HepG2 (cell line): ENCODE measurements around the gene TOMM20. TPM values are rescaled to one million over a fixed set of nuclear protein-coding genes. Genes with fewer than 3 reads are reported as not detected.
A peak's percentile ranks its signal among the peaks of the same experiment; 100 is the strongest.

Source experiments
- AHR ChIP-seq: IDR thresholded peaks from 2 replicates; pipeline ENCODE4 v1.6.1; 2018; ENCODE audit warnings: missing genetic modification reagents, missing compliant biosample characterization
- BRCA1 ChIP-seq: sonication (generic); formaldehyde crosslinking; IDR thresholded peaks from 2 replicates; pipeline ENCODE4 v1.4.0; 2020; ENCODE audit warnings: missing genetic modification reagents
- CREB1 ChIP-seq, 2 experiments: fragments of 450-650 bp in 1 of 2; IDR thresholded peaks; 2 replicates each; pipeline ENCODE4 v1.6.1; 2016 to 2017; ENCODE audit warnings: control low read depth in 1 of 2, mild to moderate bottlenecking in 1 of 2, missing compliant biosample characterization in 1 of 2, missing genetic modification characterization in 1 of 2
- ELF1 ChIP-seq: sonication (generic); formaldehyde crosslinking; IDR thresholded peaks from 2 replicates; pipeline ENCODE4 v1.4.0; 2020; ENCODE audit warnings: missing genetic modification reagents
- IRX3 ChIP-seq: sonication (generic); formaldehyde crosslinking; IDR thresholded peaks from 2 replicates; pipeline ENCODE4 v1.8.1; 2023; ENCODE audit warnings: mild to moderate bottlenecking, low read depth, missing genetic modification reagents, borderline replicate concordance
- RAD21 ChIP-seq: fragments of 450-650 bp; formaldehyde crosslinking; IDR thresholded peaks from 2 replicates; pipeline ENCODE4 v1.5.0; 2020; ENCODE audit warnings: mild to moderate bottlenecking
- RXRB ChIP-seq: IDR thresholded peaks from 2 replicates; pipeline ENCODE4 v1.6.1; 2016; ENCODE audit warnings: borderline replicate concordance, missing genetic modification reagents, missing compliant biosample characterization
- SALL1 ChIP-seq: sonication (generic); formaldehyde crosslinking; IDR thresholded peaks from 2 replicates; pipeline ENCODE4 v1.8.0; 2022; ENCODE audit warnings: mild to moderate bottlenecking, missing genetic modification reagents
- ZFYVE20 ChIP-seq: sonication (generic); formaldehyde crosslinking; IDR thresholded peaks from 2 replicates; pipeline ENCODE4 v1.8.0; 2023; ENCODE audit warnings: low read depth, mild to moderate bottlenecking, moderate library complexity, missing genetic modification reagents, borderline replicate concordance
- ZNF878 ChIP-seq: sonication (generic); formaldehyde crosslinking; IDR thresholded peaks from 2 replicates; pipeline ENCODE4 v1.8.1; 2023; ENCODE audit warnings: mild to moderate bottlenecking, missing genetic modification reagents, moderate library complexity
- polyA plus RNA-seq, 8 experiments: library from polyadenylated mRNA; depleted of rRNA in 3 of 8; stranded (reverse) in 7 of 8; unstranded in 1 of 8; fragments of >200 nt; fragmentation: Illumina TruSeq in 4 of 8; extraction: Trizol in 4 of 8; gene quantifications; 2 replicates each; pipeline versions ENCODE4 v1.2.1 to v1.2.3, GENCODE V29; 2011 to 2016; ENCODE audit warnings: low read depth in 4 of 8, missing spikeins in 1 of 8, mixed read lengths in 1 of 8; ENCODE audit not compliant: insufficient read depth in 1 of 8
- total RNA-seq, 5 experiments: library from RNA; depleted of rRNA; stranded (reverse); fragments of >200 nt; fragmentation: Illumina TruSeq; extraction: Trizol; gene quantifications; 2 replicates each; pipeline ENCODE4 v1.2.3, GENCODE V29; 2016; ENCODE audit warnings: low read depth in 1 of 5
- TF ChIP-seq, protein P1 (sequence below): sonication (generic); formaldehyde crosslinking; IDR thresholded peaks from 2 replicates; pipeline ENCODE4 v1.5.0; 2020; ENCODE audit warnings: mild to moderate bottlenecking, missing genetic modification reagents, borderline replicate concordance
- TF ChIP-seq, protein P2 (sequence below): sonication (generic); formaldehyde crosslinking; IDR thresholded peaks from 2 replicates; pipeline ENCODE4 v1.5.0; 2020; ENCODE audit warnings: mild to moderate bottlenecking, missing genetic modification reagents
- TF ChIP-seq, protein P3 (sequence below): sonication (generic); formaldehyde crosslinking; IDR thresholded peaks from 2 replicates; pipeline ENCODE4 v1.5.1; 2020; ENCODE audit warnings: missing genetic modification reagents, mild to moderate bottlenecking, borderline replicate concordance
- TF ChIP-seq, protein P4 (sequence below): sonication (generic); formaldehyde crosslinking; IDR thresholded peaks from 2 replicates; pipeline ENCODE4 v1.4.0; 2020; ENCODE audit warnings: missing genetic modification reagents, low read depth, mild to moderate bottlenecking, borderline replicate concordance

Gene TOMM20
- total and polyA plus RNA-seq, 2 of the 13 experiments (the other 11 are each of a cell fraction or from before 2014, with no cell fraction given) = 153 to 376 TPM

DNA sequence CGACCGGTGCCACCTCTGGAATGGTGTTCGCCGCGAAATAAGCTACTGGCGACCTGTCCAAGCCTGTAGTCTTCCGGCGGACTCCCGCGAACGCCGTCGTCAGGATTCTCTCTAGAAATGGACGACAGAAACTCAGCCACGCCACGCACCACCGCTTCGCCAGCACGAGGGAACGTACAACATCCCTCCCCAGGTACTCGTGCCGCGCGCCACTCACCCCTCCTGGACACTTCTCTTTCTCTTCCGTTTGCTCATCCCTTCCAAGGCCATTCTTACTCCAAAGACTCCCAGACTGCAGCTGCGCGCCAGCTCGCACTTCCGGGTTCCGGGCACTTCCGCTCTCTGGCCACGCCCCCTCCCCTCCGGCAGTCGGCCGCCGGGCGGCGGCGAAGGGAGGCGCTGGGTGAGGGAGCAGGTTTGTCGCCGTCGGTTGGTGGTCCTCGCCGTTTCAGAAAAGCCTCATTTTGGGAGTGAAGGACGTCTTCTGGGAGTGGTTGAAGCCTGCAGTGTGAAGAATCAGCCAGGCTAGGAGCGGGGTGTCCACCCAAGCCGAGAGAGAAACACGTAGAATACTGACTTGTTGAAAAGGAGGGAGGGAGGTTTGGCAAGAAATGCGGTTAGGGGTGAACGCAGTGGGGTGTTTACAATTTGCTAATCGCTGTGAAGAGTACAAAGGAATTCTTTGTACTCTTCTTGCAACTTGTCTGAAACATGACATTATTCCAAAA is 32.5 kb upstream of the TOMM20 start, which contains the start of gene RBM34 (continued):
- TF ChIP-seq, protein P1, sequence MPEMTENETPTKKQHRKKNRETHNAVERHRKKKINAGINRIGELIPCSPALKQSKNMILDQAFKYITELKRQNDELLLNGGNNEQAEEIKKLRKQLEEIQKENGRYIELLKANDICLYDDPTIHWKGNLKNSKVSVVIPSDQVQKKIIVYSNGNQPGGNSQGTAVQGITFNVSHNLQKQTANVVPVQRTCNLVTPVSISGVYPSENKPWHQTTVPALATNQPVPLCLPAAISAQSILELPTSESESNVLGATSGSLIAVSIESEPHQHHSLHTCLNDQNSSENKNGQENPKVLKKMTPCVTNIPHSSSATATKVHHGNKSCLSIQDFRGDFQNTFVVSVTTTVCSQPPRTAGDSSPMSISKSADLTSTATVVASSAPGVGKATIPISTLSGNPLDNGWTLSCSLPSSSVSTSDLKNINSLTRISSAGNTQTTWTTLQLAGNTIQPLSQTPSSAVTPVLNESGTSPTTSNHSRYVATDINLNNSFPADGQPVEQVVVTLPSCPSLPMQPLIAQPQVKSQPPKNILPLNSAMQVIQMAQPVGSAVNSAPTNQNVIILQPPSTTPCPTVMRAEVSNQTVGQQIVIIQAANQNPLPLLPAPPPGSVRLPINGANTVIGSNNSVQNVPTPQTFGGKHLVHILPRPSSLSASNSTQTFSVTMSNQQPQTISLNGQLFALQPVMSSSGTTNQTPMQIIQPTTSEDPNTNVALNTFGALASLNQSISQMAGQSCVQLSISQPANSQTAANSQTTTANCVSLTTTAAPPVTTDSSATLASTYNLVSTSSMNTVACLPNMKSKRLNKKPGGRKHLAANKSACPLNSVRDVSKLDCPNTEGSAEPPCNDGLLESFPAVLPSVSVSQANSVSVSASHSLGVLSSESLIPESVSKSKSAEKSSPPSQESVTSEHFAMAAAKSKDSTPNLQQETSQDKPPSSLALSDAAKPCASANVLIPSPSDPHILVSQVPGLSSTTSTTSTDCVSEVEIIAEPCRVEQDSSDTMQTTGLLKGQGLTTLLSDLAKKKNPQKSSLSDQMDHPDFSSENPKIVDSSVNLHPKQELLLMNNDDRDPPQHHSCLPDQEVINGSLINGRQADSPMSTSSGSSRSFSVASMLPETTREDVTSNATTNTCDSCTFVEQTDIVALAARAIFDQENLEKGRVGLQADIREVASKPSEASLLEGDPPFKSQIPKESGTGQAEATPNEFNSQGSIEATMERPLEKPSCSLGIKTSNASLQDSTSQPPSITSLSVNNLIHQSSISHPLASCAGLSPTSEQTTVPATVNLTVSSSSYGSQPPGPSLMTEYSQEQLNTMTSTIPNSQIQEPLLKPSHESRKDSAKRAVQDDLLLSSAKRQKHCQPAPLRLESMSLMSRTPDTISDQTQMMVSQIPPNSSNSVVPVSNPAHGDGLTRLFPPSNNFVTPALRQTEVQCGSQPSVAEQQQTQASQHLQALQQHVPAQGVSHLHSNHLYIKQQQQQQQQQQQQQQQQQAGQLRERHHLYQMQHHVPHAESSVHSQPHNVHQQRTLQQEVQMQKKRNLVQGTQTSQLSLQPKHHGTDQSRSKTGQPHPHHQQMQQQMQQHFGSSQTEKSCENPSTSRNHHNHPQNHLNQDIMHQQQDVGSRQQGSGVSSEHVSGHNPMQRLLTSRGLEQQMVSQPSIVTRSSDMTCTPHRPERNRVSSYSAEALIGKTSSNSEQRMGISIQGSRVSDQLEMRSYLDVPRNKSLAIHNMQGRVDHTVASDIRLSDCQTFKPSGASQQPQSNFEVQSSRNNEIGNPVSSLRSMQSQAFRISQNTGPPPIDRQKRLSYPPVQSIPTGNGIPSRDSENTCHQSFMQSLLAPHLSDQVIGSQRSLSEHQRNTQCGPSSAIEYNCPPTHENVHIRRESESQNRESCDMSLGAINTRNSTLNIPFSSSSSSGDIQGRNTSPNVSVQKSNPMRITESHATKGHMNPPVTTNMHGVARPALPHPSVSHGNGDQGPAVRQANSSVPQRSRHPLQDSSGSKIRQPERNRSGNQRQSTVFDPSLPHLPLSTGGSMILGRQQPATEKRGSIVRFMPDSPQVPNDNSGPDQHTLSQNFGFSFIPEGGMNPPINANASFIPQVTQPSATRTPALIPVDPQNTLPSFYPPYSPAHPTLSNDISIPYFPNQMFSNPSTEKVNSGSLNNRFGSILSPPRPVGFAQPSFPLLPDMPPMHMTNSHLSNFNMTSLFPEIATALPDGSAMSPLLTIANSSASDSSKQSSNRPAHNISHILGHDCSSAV (CRISPR knock-in tag) = no peak
- 0 out of 2 replicates have a peak, but pooled peaks have one; percentile 51 for TF ChIP-seq ZFYVE20 (CRISPR knock-in tag)
- TF ChIP-seq RAD21 (CRISPR knock-in tag) = peak; percentile 36; the same call in 1 of the 2 replicates
- peak; percentile 73; the same call in 1 of the 2 replicates for TF ChIP-seq AHR (CRISPR knock-in tag)
- TF ChIP-seq, protein P2, sequence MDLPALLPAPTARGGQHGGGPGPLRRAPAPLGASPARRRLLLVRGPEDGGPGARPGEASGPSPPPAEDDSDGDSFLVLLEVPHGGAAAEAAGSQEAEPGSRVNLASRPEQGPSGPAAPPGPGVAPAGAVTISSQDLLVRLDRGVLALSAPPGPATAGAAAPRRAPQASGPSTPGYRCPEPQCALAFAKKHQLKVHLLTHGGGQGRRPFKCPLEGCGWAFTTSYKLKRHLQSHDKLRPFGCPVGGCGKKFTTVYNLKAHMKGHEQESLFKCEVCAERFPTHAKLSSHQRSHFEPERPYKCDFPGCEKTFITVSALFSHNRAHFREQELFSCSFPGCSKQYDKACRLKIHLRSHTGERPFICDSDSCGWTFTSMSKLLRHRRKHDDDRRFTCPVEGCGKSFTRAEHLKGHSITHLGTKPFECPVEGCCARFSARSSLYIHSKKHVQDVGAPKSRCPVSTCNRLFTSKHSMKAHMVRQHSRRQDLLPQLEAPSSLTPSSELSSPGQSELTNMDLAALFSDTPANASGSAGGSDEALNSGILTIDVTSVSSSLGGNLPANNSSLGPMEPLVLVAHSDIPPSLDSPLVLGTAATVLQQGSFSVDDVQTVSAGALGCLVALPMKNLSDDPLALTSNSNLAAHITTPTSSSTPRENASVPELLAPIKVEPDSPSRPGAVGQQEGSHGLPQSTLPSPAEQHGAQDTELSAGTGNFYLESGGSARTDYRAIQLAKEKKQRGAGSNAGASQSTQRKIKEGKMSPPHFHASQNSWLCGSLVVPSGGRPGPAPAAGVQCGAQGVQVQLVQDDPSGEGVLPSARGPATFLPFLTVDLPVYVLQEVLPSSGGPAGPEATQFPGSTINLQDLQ (CRISPR knock-in tag) = peak; percentile 70; the same call in 1 of the 2 replicates
- peak; percentile 96 for TF ChIP-seq SALL1
- peak; percentile 81 for TF ChIP-seq ZNF878 (CRISPR knock-in tag)
- peak; percentile 68; the same call in 1 of the 2 replicates for TF ChIP-seq RXRB (CRISPR knock-in tag)
- TF ChIP-seq, protein P3, sequence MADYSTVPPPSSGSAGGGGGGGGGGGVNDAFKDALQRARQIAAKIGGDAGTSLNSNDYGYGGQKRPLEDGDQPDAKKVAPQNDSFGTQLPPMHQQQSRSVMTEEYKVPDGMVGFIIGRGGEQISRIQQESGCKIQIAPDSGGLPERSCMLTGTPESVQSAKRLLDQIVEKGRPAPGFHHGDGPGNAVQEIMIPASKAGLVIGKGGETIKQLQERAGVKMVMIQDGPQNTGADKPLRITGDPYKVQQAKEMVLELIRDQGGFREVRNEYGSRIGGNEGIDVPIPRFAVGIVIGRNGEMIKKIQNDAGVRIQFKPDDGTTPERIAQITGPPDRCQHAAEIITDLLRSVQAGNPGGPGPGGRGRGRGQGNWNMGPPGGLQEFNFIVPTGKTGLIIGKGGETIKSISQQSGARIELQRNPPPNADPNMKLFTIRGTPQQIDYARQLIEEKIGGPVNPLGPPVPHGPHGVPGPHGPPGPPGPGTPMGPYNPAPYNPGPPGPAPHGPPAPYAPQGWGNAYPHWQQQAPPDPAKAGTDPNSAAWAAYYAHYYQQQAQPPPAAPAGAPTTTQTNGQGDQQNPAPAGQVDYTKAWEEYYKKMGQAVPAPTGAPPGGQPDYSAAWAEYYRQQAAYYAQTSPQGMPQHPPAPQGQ (CRISPR knock-in tag) = 0 out of 2 replicates have a peak, but pooled peaks have one; percentile 95
- TF ChIP-seq IRX3 (CRISPR knock-in tag) = 0 out of 2 replicates have a peak, but pooled peaks have one; percentile 44
- TF ChIP-seq, protein P4, sequence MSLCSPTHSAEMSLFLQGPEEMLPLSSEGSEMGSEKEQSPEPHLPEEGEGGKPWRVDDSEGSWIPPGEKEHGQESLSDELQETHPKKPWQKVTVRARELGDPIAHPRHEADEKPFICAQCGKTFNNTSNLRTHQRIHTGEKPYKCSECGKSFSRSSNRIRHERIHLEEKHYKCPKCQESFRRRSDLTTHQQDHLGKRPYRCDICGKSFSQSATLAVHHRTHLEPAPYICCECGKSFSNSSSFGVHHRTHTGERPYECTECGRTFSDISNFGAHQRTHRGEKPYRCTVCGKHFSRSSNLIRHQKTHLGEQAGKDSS (CRISPR knock-in tag) = no peak; the same call in 1 of the 2 replicates
- TF ChIP-seq CREB1 (IDR thresholded peaks at IDR 0.05) = peak; percentile 23; the same call in 1 of the 2 replicates
- TF ChIP-seq CREB1 (CRISPR knock-in tag; IDR thresholded peaks at IDR 0.05) = peak; percentile 66
- TF ChIP-seq ELF1 (CRISPR knock-in tag) = peak; percentile 100
- TF ChIP-seq BRCA1 (CRISPR knock-in tag) = peak; percentile 89
